Endothelial cell of umbilical vein (primary cell): ENCODE measurements around the gene TDRD10. TPM values are rescaled to one million over a fixed set of nuclear protein-coding genes. Genes with fewer than 3 reads are reported as not detected.

Source experiments
- BruUV-seq: library from RNA; stranded (reverse); fragments of 400-500 nt; replicated peaks from 2 replicates; lab custom pipeline; 2021; lab: Mats Ljungman, UMichigan
- CTCF ChIA-PET: fragments of 300-600, 350-600 bp; sonication (Branson Sonifier 250); formaldehyde crosslinking; loops from one replicate; lab custom pipeline; 2021; ENCODE audit warnings: antibody characterized with exemption, inconsistent platforms; lab: Charles Lee
- POLR2A ChIA-PET: fragments of 300-600, 350-600 bp; sonication (Branson Sonifier 250); formaldehyde crosslinking; loops from one replicate; lab custom pipeline; 2021; ENCODE audit warnings: antibody characterized with exemption, inconsistent platforms; lab: Charles Lee
- DNase-seq: peaks from one replicate; pipeline ENCODE4 v3.0.0-alpha.2; 2011; ENCODE audit warnings: low read depth, low spot score
- FAIRE-seq: peaks from 2 replicates; lab custom pipeline; 2011; peaks lifted over from hg19 to GRCh38; lab: Jason Lieb, UNC
- H2AFZ ChIP-seq: 2 replicates; pipeline ENCODE4 v1.6.0; 2012; ENCODE audit warnings: low read depth, low read length, control low read depth, inconsistent platforms
- H3K27ac ChIP-seq: 2 replicates; pipeline ENCODE4 v1.5.1; 2011; ENCODE audit warnings: low read depth, mild to moderate bottlenecking, control low read depth, low read length, moderate library complexity; ENCODE audit not compliant: insufficient read depth
- H3K27me3 ChIP-seq, 2 experiments: 2 replicates each; pipeline versions ENCODE4 v1.6.0 to v1.6.1; 2011; ENCODE audit warnings: low read length in 2 of 2, mixed read lengths in 1 of 2; ENCODE audit not compliant: control insufficient read depth in 2 of 2, insufficient read depth in 2 of 2
- H3K36me3 ChIP-seq, 2 experiments: 2 replicates in 1 of 2; 3 replicates in 1 of 2; pipeline ENCODE4 v1.5.1; 2011; ENCODE audit warnings: low read length in 2 of 2, mild to moderate bottlenecking in 1 of 2, moderate library complexity in 1 of 2; ENCODE audit not compliant: control insufficient read depth in 2 of 2, insufficient read depth in 2 of 2; ENCODE audit errors: extremely low read depth in 1 of 2
- H3K4me1 ChIP-seq: 3 replicates; pipeline ENCODE4 v1.5.1; 2011; ENCODE audit warnings: mild to moderate bottlenecking, low read length; ENCODE audit not compliant: control insufficient read depth, insufficient read depth; ENCODE audit errors: extremely low read depth
- H3K4me2 ChIP-seq: 2 replicates; pipeline ENCODE4 v1.6.1; 2011; ENCODE audit warnings: low read length, control low read depth, mixed read lengths; ENCODE audit not compliant: insufficient read depth
- H3K4me3 ChIP-seq, 3 experiments: fragments of 200-600 bp in 1 of 3; sonication (generic), shearing (Covaris generic) in 1 of 3; replicated peaks in 1 of 3; 2 replicates each; pipeline ENCODE4 v1.5.1; 2011 to 2016; ENCODE audit warnings: control low read depth in 3 of 3, low read length in 3 of 3, mild to moderate bottlenecking in 2 of 3, inconsistent platforms in 1 of 3, low read depth in 1 of 3, moderate library complexity in 1 of 3; ENCODE audit not compliant: insufficient read depth in 1 of 3
- H3K79me2 ChIP-seq: 2 replicates; pipeline ENCODE4 v1.6.0; 2012; ENCODE audit warnings: low read length, inconsistent platforms; ENCODE audit not compliant: control insufficient read depth, insufficient read depth
- H3K9ac ChIP-seq: replicated peaks from 2 replicates; pipeline ENCODE3; 2011; ENCODE audit warnings: low read length, control low read depth; ENCODE audit not compliant: insufficient read depth; ENCODE audit errors: extremely low read depth
- H3K9me1 ChIP-seq: replicated peaks from 3 replicates; pipeline ENCODE4 v1.6.0; 2011; ENCODE audit warnings: mild to moderate bottlenecking, low read length; ENCODE audit not compliant: control insufficient read depth, insufficient read depth; ENCODE audit errors: extremely low read depth
- H3K9me3 ChIP-seq: replicated peaks from 2 replicates; pipeline ENCODE4 v1.5.1; 2012; ENCODE audit warnings: low read length, inconsistent platforms; ENCODE audit not compliant: control insufficient read depth, insufficient read depth
- H4K20me1 ChIP-seq: replicated peaks from 2 replicates; pipeline ENCODE3; 2011; ENCODE audit warnings: mild to moderate bottlenecking, low read length; ENCODE audit not compliant: control insufficient read depth, insufficient read depth; ENCODE audit errors: extremely low read depth
- EZH2 ChIP-seq: IDR thresholded peaks from 2 replicates; pipeline ENCODE4 v1.6.1; 2012; ENCODE audit warnings: borderline replicate concordance, low read depth, mild to moderate bottlenecking, moderate library complexity, low read length, inconsistent platforms; ENCODE audit not compliant: severe bottlenecking
- FOS ChIP-seq: IDR thresholded peaks from 2 replicates; pipeline ENCODE4 v1.6.1; 2011; ENCODE audit warnings: mild to moderate bottlenecking, low read length, moderate library complexity, borderline replicate concordance; ENCODE audit not compliant: insufficient read depth
- GATA2 ChIP-seq: IDR thresholded peaks from 2 replicates; pipeline ENCODE4 v1.7.0; 2011; ENCODE audit warnings: low read depth, mild to moderate bottlenecking, moderate library complexity, mixed read lengths, low read length; ENCODE audit not compliant: insufficient read length, insufficient read depth
- JUN ChIP-seq: IDR thresholded peaks from 2 replicates; pipeline ENCODE4 v1.6.1; 2011; ENCODE audit warnings: borderline replicate concordance, low read depth; ENCODE audit not compliant: insufficient read length, insufficient read depth
- MYC ChIP-seq: IDR thresholded peaks from one replicate; pipeline ENCODE4 v1.6.1; 2011; ENCODE audit warnings: mild to moderate bottlenecking, low read depth, low read length
- POLR2A ChIP-seq: IDR thresholded peaks from 2 replicates; pipeline ENCODE4 v1.6.1; 2012; ENCODE audit warnings: low read depth, mild to moderate bottlenecking, control low read depth, low read length
- POLR2AphosphoS5 ChIP-seq: IDR thresholded peaks from 2 replicates; pipeline ENCODE4 v1.6.1; 2012; ENCODE audit warnings: low read depth, mild to moderate bottlenecking, control low read depth, low read length, moderate library complexity; ENCODE audit not compliant: insufficient read depth
- dilution Hi-C: fragments of 300-500 bp; cut with MboI; formaldehyde crosslinking; loops from one replicate; pipeline ENCODE4 v1.15.0; 2019; ENCODE audit warnings: low sequenced_read_pairs; ENCODE audit not compliant: extremely low pct_ligation_motif_present
- intact Hi-C: fragments of 100-400 bp; cut with micrococcal nuclease; formaldehyde crosslinking; loops from one replicate; pipeline ENCODE4 v1.10.0; 2022
- polyA plus RNA-seq, 4 experiments: library from polyadenylated mRNA; depleted of rRNA in 3 of 4; stranded (reverse) in 3 of 4; unstranded in 1 of 4; fragments of >200 nt; gene quantifications; 2 replicates each; pipeline versions ENCODE4 v1.2.1 to v1.2.3, GENCODE V29; 2011 to 2012; ENCODE audit warnings: missing spikeins in 1 of 4
- total RNA-seq: library from RNA; stranded (reverse); gene quantifications from 2 replicates; pipeline ENCODE4 v1.2.3, GENCODE V29; 2021
- TF ChIP-seq, protein P1 (sequence below): IDR thresholded peaks from 2 replicates; pipeline ENCODE4 v1.6.1; 2011; ENCODE audit not compliant: insufficient read depth, insufficient read length
- TF ChIP-seq, protein P2 (sequence below), 2 donors: IDR thresholded peaks; 1 replicate in 1 of 2; 2 replicates in 1 of 2; pipeline ENCODE4 v1.5.1; 2011; ENCODE audit warnings: low read length in 2 of 2, mild to moderate bottlenecking in 2 of 2, moderate library complexity in 2 of 2, control low read depth in 1 of 2, inconsistent platforms in 1 of 2, low read depth in 1 of 2; ENCODE audit not compliant: insufficient read depth in 1 of 2; ENCODE audit errors: extremely low read depth in 1 of 2

TDRD10 gene
- total and polyA plus RNA-seq, 2 donors (not counting 3 experiments of a cell fraction or from before 2014, with no cell fraction given): 6.1 to 9.1 TPM

DNA sequence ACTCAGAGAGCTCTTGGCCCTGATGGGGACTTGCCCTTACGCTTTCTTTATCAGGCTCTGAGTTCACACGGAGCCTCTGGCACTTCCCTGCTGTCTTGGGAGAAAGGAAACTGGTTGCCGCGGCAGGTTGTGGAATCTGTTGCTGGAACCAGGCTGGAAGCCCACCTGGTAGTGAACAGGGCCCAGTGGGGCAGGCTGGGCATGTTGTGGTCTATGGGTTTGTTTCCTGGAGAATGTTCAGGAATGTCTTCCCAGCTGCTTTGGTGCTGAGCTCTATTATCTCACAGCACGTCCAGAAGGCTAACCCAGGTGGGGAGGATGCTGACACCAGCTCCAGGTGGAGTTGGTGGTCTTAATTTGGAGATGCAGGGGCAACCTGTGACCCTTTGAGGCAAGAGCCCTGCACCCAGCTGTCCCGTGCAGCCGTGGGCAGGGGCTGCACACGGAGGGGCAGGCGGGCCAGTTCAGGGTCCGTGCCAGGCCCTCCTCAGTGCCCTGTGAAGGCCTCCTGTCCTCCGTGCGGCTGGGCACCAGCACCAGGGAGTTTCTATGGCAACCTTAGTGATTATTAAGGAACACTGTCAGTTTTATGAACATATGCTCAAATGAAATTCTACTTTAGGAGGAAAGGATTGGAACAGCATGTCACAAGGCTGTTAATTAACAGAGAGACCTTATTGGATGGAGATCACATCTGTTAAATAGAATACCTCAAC lies 33.3 kb upstream of the TDRD10 start:
- no peaks in the 10 kb centered on the region for H3K9me1 ChIP-seq
- TF ChIP-seq POLR2AphosphoS5: no peak
- no peak for TF ChIP-seq JUN
- no peak for TF ChIP-seq FOS
- TF ChIP-seq, protein P1, sequence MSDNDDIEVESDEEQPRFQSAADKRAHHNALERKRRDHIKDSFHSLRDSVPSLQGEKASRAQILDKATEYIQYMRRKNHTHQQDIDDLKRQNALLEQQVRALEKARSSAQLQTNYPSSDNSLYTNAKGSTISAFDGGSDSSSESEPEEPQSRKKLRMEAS: no peak
- TF ChIP-seq GATA2: no peak
- TF ChIP-seq MYC: no peak
- TF ChIP-seq POLR2A: no peak
- TF ChIP-seq EZH2: no peak
- TF ChIP-seq, protein P2, sequence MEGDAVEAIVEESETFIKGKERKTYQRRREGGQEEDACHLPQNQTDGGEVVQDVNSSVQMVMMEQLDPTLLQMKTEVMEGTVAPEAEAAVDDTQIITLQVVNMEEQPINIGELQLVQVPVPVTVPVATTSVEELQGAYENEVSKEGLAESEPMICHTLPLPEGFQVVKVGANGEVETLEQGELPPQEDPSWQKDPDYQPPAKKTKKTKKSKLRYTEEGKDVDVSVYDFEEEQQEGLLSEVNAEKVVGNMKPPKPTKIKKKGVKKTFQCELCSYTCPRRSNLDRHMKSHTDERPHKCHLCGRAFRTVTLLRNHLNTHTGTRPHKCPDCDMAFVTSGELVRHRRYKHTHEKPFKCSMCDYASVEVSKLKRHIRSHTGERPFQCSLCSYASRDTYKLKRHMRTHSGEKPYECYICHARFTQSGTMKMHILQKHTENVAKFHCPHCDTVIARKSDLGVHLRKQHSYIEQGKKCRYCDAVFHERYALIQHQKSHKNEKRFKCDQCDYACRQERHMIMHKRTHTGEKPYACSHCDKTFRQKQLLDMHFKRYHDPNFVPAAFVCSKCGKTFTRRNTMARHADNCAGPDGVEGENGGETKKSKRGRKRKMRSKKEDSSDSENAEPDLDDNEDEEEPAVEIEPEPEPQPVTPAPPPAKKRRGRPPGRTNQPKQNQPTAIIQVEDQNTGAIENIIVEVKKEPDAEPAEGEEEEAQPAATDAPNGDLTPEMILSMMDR (IDR thresholded peaks at IDR 0.05; ENCODE audit: extremely low read depth in 1 of 2, insufficient read depth in 1 of 2, low read depth in 1 of 2, low read length in 2 of 2): no peak
- no peaks in the 10 kb centered on the region for H3K79me2 ChIP-seq
- no peak overlapping the region for H2AFZ ChIP-seq
- H3K27ac ChIP-seq: no peak overlapping the region
- H3K27me3 ChIP-seq: no peaks in the 10 kb centered on the region
- peaks cover 2% of the 10 kb centered on the region for H3K4me1 ChIP-seq
- DNase-seq (no peak), FAIRE-seq (no peak)
- no peaks in the 10 kb centered on the region for H3K9me3 ChIP-seq
- intact Hi-C loops (no loop called here), dilution Hi-C loops (no loop called here)
- CTCF ChIA-PET: interaction anchor here (1.4 to 2.6 kb wide), 4 partner anchors 11 to 115 kb away, joined by 3 to 15 read pairs (median 6); no protein-coding TSS in a partner anchor
- H4K20me1 ChIP-seq: no peaks in the 10 kb centered on the region
- no peak overlapping the region for H3K9ac ChIP-seq
- peaks cover 0 to 2% of the 10 kb centered on the region in 2 experiments for H3K36me3 ChIP-seq
- no TSS peak for BruUV-seq
- POLR2A ChIA-PET: no interaction called here
- no peak overlapping the region for H3K4me2 ChIP-seq
- H3K4me3 ChIP-seq: no peak overlapping the region
